PC-9 (cell line): ENCODE results near the gene FMO5.

ENCODE experiments used
- EZH2 ChIP-seq: fragments of 200-600 bp; sonication (generic); IDR thresholded peaks from 2 replicates; pipeline ENCODE4 v1.8.0; 2017; ENCODE audit warnings: antibody characterized with exemption, low read depth
- TF ChIP-seq, protein P1 (sequence below): fragments of 200-600 bp; sonication (generic); conservative IDR thresholded peaks from 2 replicates; pipeline ENCODE4 v1.6.1; 2017; ENCODE audit warnings: mixed run types, antibody characterized with exemption, mild to moderate bottlenecking, moderate library complexity

- TF ChIP-seq, protein P1, sequence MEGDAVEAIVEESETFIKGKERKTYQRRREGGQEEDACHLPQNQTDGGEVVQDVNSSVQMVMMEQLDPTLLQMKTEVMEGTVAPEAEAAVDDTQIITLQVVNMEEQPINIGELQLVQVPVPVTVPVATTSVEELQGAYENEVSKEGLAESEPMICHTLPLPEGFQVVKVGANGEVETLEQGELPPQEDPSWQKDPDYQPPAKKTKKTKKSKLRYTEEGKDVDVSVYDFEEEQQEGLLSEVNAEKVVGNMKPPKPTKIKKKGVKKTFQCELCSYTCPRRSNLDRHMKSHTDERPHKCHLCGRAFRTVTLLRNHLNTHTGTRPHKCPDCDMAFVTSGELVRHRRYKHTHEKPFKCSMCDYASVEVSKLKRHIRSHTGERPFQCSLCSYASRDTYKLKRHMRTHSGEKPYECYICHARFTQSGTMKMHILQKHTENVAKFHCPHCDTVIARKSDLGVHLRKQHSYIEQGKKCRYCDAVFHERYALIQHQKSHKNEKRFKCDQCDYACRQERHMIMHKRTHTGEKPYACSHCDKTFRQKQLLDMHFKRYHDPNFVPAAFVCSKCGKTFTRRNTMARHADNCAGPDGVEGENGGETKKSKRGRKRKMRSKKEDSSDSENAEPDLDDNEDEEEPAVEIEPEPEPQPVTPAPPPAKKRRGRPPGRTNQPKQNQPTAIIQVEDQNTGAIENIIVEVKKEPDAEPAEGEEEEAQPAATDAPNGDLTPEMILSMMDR: no peak
- TF ChIP-seq EZH2: no peak
Observed at GRCh38 chr1:147246910-147247655, 21.9 kb upstream of the FMO5 start.
